ENCODE results near the gene GHDC.
"Not testable (repeated sequence)": the region's sequence is repeated elsewhere in the genome, so short reads cannot be mapped to it uniquely, and the experiment has no call there.

GHDC gene

GRCh38 chr17:42146911-42147607, 47.2 kb downstream of the GHDC start:
- no peak for DNase-seq

GRCh38 chr17:42143138-42143537, 51.2 kb downstream of the GHDC start:
- DNase-seq = not testable (repeated sequence)

- DNase-seq = no peak
These were observed 51.9 kb downstream of the GHDC start for GRCh38 chr17:42142371-42142896.

GRCh38 chr17:42141382-42141781, 52.9 kb downstream of the GHDC start:
- no peak for DNase-seq

- DNase-seq = not testable (repeated sequence)
These were observed 53.6 kb downstream of the GHDC start for GRCh38 chr17:42140690-42141089.
